Ovary (tissue), 3 donors: ENCODE measurements around the gene SIGLEC1.

Experiments used
- POLR2A ChIP-seq: fragments of 450-650 bp; IDR thresholded peaks from one replicate; pipeline ENCODE4 v1.6.1; 2017; ENCODE audit warnings: antibody characterized with exemption, mild to moderate bottlenecking, moderate library complexity
- TF ChIP-seq, protein P1 (sequence below), 3 donors: fragments of 450-650 bp in 2 of 3; fragments of 200-600 bp in 1 of 3; IDR thresholded peaks; one replicate each; pipeline versions ENCODE4 v1.5.1 to v1.8.0; 2016 to 2022; ENCODE audit warnings: antibody characterized with exemption in 3 of 3, mild to moderate bottlenecking in 1 of 3
- donor health status: DM: no; HTN: no; CAD: no.

DNA sequence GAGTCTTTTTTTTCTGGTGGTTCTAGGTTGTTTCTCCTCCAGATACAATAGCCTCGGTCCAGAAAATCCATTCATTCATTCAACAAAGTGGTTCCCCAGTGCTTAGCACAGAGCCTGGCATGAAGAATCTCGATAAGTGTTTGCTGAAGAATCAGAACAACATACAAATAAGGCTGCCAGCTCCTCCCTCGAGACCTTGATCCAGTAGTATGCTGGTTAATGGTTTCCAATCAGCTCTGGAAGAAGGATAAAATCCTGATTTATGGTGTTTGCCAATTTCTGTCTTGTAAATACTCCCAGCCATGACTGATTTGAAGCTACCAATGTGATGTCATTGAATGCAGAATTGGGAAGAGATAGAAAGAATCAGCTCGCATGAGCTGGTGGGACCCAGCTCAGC lies 23.4 kb upstream of the SIGLEC1 start:
- TF ChIP-seq, protein P1, sequence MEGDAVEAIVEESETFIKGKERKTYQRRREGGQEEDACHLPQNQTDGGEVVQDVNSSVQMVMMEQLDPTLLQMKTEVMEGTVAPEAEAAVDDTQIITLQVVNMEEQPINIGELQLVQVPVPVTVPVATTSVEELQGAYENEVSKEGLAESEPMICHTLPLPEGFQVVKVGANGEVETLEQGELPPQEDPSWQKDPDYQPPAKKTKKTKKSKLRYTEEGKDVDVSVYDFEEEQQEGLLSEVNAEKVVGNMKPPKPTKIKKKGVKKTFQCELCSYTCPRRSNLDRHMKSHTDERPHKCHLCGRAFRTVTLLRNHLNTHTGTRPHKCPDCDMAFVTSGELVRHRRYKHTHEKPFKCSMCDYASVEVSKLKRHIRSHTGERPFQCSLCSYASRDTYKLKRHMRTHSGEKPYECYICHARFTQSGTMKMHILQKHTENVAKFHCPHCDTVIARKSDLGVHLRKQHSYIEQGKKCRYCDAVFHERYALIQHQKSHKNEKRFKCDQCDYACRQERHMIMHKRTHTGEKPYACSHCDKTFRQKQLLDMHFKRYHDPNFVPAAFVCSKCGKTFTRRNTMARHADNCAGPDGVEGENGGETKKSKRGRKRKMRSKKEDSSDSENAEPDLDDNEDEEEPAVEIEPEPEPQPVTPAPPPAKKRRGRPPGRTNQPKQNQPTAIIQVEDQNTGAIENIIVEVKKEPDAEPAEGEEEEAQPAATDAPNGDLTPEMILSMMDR (IDR thresholded peaks at IDR 0.05): no peak
- no peak for TF ChIP-seq POLR2A
